K562 (cell line): ENCODE measurements around the gene LIMS2. TPM values are rescaled to one million over a fixed set of nuclear protein-coding genes. Genes with fewer than 3 reads are reported as not detected.
A peak's percentile ranks its signal among the peaks of the same experiment; 100 is the strongest.

ENCODE experiments used
- ATAC-seq: fragments of 200-7000 bp; cut with Tn5 transposase; 3 replicates; pipeline ENCODE4 v1.9.1; 2020; ENCODE audit warnings: moderate library complexity
- BruUV-seq: library from RNA; stranded (reverse); fragments of 400-500 nt; replicated peaks from 2 replicates; lab custom pipeline; 2021; lab: Mats Ljungman, UMichigan
- CTCF ChIA-PET: fragments of 300-600 bp; formaldehyde crosslinking; extraction: SDS; loops from one replicate; lab custom pipeline; 2021; ENCODE audit warnings: low intra/inter-chr PET ratio; lab: Yijun Ruan, JAX
- POLR2A ChIA-PET: fragments of 300-600, 350-650 bp; sonication (Branson Sonifier 250); formaldehyde crosslinking; extraction: SDS; loops from one replicate; lab custom pipeline; 2021; ENCODE audit warnings: antibody characterized with exemption, inconsistent platforms; lab: Yijun Ruan, JAX
- DNase-seq, 4 experiments: peaks; one replicate each; pipeline versions ENCODE4 v3.0.0 to v3.0.0-alpha.2; 2011 to 2018; ENCODE audit warnings: low spot score in 3 of 4, mixed read lengths in 3 of 4; ENCODE audit errors: extremely low read depth in 1 of 4
- FAIRE-seq: peaks from 2 replicates; lab custom pipeline; 2011; peaks lifted over from hg19 to GRCh38; lab: Jason Lieb, UNC
- H2AFZ ChIP-seq: 2 replicates; pipeline ENCODE4 v1.6.0; 2011; ENCODE audit warnings: low read depth, low read length, control low read depth, inconsistent platforms
- H3K27ac ChIP-seq: fragments of 200-600 bp; 3 replicates; pipeline ENCODE4 v1.8.0; 2011; ENCODE audit warnings: low read depth, mild to moderate bottlenecking, control low read depth, inconsistent platforms, low read length, moderate library complexity, mixed read lengths; ENCODE audit errors: extremely low read depth
- H3K27me3 ChIP-seq, 2 experiments: fragments of 300-600 bp in 1 of 2; 2 replicates in 1 of 2; 3 replicates in 1 of 2; pipeline versions ENCODE4 v1.6.0 to v1.8.0; 2011; ENCODE audit warnings: inconsistent platforms in 2 of 2, low read length in 2 of 2, mild to moderate bottlenecking in 1 of 2, mixed read lengths in 1 of 2, moderate library complexity in 1 of 2; ENCODE audit not compliant: control insufficient read depth in 2 of 2, insufficient read depth in 2 of 2
- H3K36me3 ChIP-seq: fragments of 300-600 bp; 3 replicates; pipeline ENCODE4 v1.8.0; 2011; ENCODE audit warnings: mild to moderate bottlenecking, low read length, inconsistent platforms; ENCODE audit not compliant: control insufficient read depth, insufficient read depth
- H3K4me1 ChIP-seq, 2 experiments: fragments of 200-600 bp in 1 of 2; replicated peaks in 1 of 2; 2 replicates in 1 of 2; 3 replicates in 1 of 2; pipeline versions ENCODE4 v1.5.1 to v1.8.0; 2011; ENCODE audit warnings: inconsistent platforms in 2 of 2, low read length in 2 of 2, mild to moderate bottlenecking in 1 of 2, mixed read lengths in 1 of 2, moderate library complexity in 1 of 2; ENCODE audit not compliant: control insufficient read depth in 2 of 2, insufficient read depth in 2 of 2
- H3K4me2 ChIP-seq: 2 replicates; pipeline ENCODE4 v1.6.1; 2011; ENCODE audit warnings: low read length, control low read depth, inconsistent platforms, mixed read lengths; ENCODE audit not compliant: insufficient read depth
- H3K4me3 ChIP-seq: fragments of 200-600 bp; sonication (generic), shearing (Covaris generic); 2 replicates; pipeline ENCODE4 v1.5.1; 2016; ENCODE audit warnings: control low read depth, inconsistent platforms
- H3K79me2 ChIP-seq: fragments of 200-600 bp; 3 replicates; pipeline ENCODE4 v1.8.0; 2011; ENCODE audit warnings: low read length, inconsistent platforms; ENCODE audit not compliant: control insufficient read depth, insufficient read depth
- H3K9ac ChIP-seq, 2 experiments: 2 replicates each; pipeline versions ENCODE4 v1.6.0 to v1.6.1; 2011; ENCODE audit warnings: low read depth in 2 of 2, low read length in 2 of 2, control low read depth in 1 of 2, inconsistent platforms in 1 of 2, mild to moderate bottlenecking in 1 of 2, mixed read lengths in 1 of 2; ENCODE audit not compliant: insufficient read depth in 1 of 2
- H3K9me1 ChIP-seq: one replicate; pipeline ENCODE4 v1.6.0; 2011; ENCODE audit warnings: inconsistent platforms, mild to moderate bottlenecking, low read length, moderate library complexity; ENCODE audit not compliant: control insufficient read depth, insufficient read depth
- H3K9me3 ChIP-seq: replicated peaks from 2 replicates; pipeline ENCODE4 v1.5.1; 2011; ENCODE audit warnings: low read depth, low read length, inconsistent platforms; ENCODE audit not compliant: control insufficient read depth, insufficient read depth
- H4K20me1 ChIP-seq: replicated peaks from 2 replicates; pipeline ENCODE4 v1.6.1; 2011; ENCODE audit warnings: low read length, inconsistent platforms, mixed read lengths; ENCODE audit not compliant: control insufficient read depth, insufficient read depth
- HEY1 ChIP-seq: fragments of 250-450 bp; sonication (Bioruptor Pico); IDR thresholded peaks from 2 replicates; pipeline ENCODE4 v1.5.0; 2020; ENCODE audit warnings: mild to moderate bottlenecking, moderate library complexity, borderline replicate concordance
- HOXB6 ChIP-seq: fragments of 250-450 bp; sonication (Bioruptor Pico); IDR thresholded peaks from 2 replicates; pipeline ENCODE4 v1.5.1; 2022; ENCODE audit warnings: mild to moderate bottlenecking, borderline replicate concordance
- KDM5B ChIP-seq: fragments of 200-600 bp; sonication (generic); IDR thresholded peaks from 2 replicates; pipeline ENCODE4 v1.6.1; 2012; ENCODE audit warnings: low read depth, mild to moderate bottlenecking, moderate library complexity, low read length, control low read depth, inconsistent platforms; ENCODE audit not compliant: insufficient replicate concordance
- KLF13 ChIP-seq: fragments of 450-650 bp; IDR thresholded peaks from 2 replicates; pipeline ENCODE4 v1.6.1; 2016; ENCODE audit warnings: missing genetic modification characterization, low read depth, mild to moderate bottlenecking, missing compliant biosample characterization, moderate library complexity, borderline replicate concordance
- LCOR ChIP-seq: sonication (generic); formaldehyde crosslinking; IDR thresholded peaks from 2 replicates; pipeline ENCODE4 v1.8.0; 2022; ENCODE audit warnings: mild to moderate bottlenecking, missing genetic modification reagents
- PML ChIP-seq: IDR thresholded peaks from 2 replicates; pipeline ENCODE4 v1.6.1; 2012; ENCODE audit warnings: low read length, inconsistent platforms
- RBM25 ChIP-seq: fragments of 200-400 bp; formaldehyde crosslinking; IDR thresholded peaks from 2 replicates; pipeline ENCODE4 v1.6.1; 2018; ENCODE audit warnings: low read length, low read depth, moderate library complexity; ENCODE audit not compliant: severe bottlenecking
- SIN3B ChIP-seq: fragments of 450-650 bp; IDR thresholded peaks from 2 replicates; pipeline ENCODE4 v1.6.1; 2017; ENCODE audit warnings: low read depth, mild to moderate bottlenecking, moderate library complexity
- SP2 ChIP-seq: IDR thresholded peaks from 2 replicates; pipeline ENCODE4 v1.6.1; 2011; ENCODE audit warnings: mild to moderate bottlenecking, low read depth, low read length, moderate library complexity; ENCODE audit not compliant: poor library complexity, severe bottlenecking; ENCODE audit errors: extremely low read depth
- TCF3 ChIP-seq: sonication (generic); formaldehyde crosslinking; IDR thresholded peaks from 2 replicates; pipeline ENCODE4 v1.4.0; 2020; ENCODE audit warnings: mild to moderate bottlenecking, missing genetic modification reagents
- ZFP1 ChIP-seq: fragments of 450-650 bp; formaldehyde crosslinking; IDR thresholded peaks from 2 replicates; pipeline ENCODE4 v1.4.0; 2020; ENCODE audit warnings: mild to moderate bottlenecking, mixed read lengths
- ZNF212 ChIP-seq: fragments of 450-650 bp; formaldehyde crosslinking; IDR thresholded peaks from 2 replicates; pipeline ENCODE4 v1.4.0; 2020; ENCODE audit warnings: mild to moderate bottlenecking
- ZNF384 ChIP-seq: IDR thresholded peaks from 2 replicates; pipeline ENCODE4 v1.6.1; 2012; ENCODE audit warnings: low read depth, low read length, improper control_type of control experiment
- ZNF444 ChIP-seq: fragments of 250-450 bp; sonication (Bioruptor Pico); IDR thresholded peaks from 2 replicates; pipeline ENCODE4 v1.4.0; 2020; ENCODE audit warnings: mild to moderate bottlenecking, moderate library complexity
- WGBS: fragments of 100-300 bp; shearing (Covaris generic); methylation state at CpG from one replicate; pipeline ENCODE4 v1.1.6; 2016; ENCODE audit warnings: low coverage, mixed read lengths; ENCODE audit not compliant: insufficient coverage; ENCODE audit errors: missing lambda C conversion rate; 5-methylcytosine and 5-hydroxymethylcytosine counted together
- in situ Hi-C: fragments of 300-500 bp; cut with MboI; formaldehyde crosslinking; loops from 4 replicates; pipeline ENCODE4 v1.15.0; 2018; ENCODE audit warnings: inconsistent platforms, mixed read lengths
- intact Hi-C: fragments of 100-400 bp; cut with micrococcal nuclease; formaldehyde crosslinking; loops from 2 replicates; pipeline ENCODE4 v1.14.2; 2022
- polyA plus RNA-seq, 8 experiments: library from polyadenylated mRNA; depleted of rRNA in 4 of 8; stranded (reverse) in 5 of 8; unstranded in 3 of 8; fragments of >200 nt; fragmentation: Nextera tagmentation in 2 of 8; fragmentation: Illumina TruSeq in 1 of 8; extraction: Ambion mirVana in 2 of 8; extraction: Trizol in 1 of 8; gene quantifications; 2 replicates each; pipeline versions ENCODE4 v1.2.1 to v1.2.3, GENCODE V29; 2011 to 2014; ENCODE audit warnings: inconsistent platforms in 1 of 8, missing spikeins in 1 of 8
- total RNA-seq, 7 experiments: library from RNA; depleted of rRNA in 6 of 7; stranded (reverse); fragments of >200 nt in 6 of 7; fragmentation: Illumina TruSeq in 2 of 7; extraction: Trizol in 2 of 7; gene quantifications; 2 replicates each; pipeline versions ENCODE4 v1.2.1 to v1.2.3, GENCODE V29; 2011 to 2021; ENCODE audit warnings: low replicate concordance in 1 of 7
- TF ChIP-seq, protein P1 (sequence below): fragments of 450-650 bp; formaldehyde crosslinking; IDR thresholded peaks from 2 replicates; pipeline ENCODE4 v1.4.0; 2022; ENCODE audit warnings: mild to moderate bottlenecking, moderate library complexity

LIMS2 gene
- total and polyA plus RNA-seq, 9 of the 15 experiments (the other 6 are each of a cell fraction or from before 2014, with no cell fraction given) = 0.04 to 0.22 TPM; not detected in 7

DNA sequence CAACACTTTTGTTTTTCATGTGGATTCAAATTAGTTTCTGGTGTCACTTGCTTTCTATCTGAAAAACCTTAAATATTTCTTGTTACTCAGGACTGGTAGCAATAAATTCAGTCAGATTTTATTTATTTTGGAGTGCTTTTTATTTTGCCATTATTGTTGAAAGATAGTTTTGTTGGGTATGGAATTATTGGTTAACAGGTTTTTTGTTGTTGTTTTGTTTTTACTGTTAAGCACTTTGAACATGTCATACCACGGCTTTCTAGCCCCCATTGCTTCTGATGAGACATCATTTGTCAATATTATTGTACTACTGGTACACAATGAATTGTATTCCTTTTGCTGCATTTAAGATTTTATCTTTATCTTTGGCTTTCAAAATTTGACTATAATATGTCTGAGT is 13.1 kb upstream of the LIMS2 start:
- no peak overlapping the region for H3K4me2 ChIP-seq
- H3K9me1 ChIP-seq = no peaks in the 10 kb centered on the region
- H3K27me3 ChIP-seq = peaks cover 9 to 13% of the 10 kb centered on the region in 2 experiments
- TF ChIP-seq ZFP1 = peak; percentile 75
- no peak for TF ChIP-seq PML
- H3K27ac ChIP-seq = no peak overlapping the region
- ATAC-seq (no peak), DNase-seq (peak in 1 of 4 experiments; percentile 2), FAIRE-seq (no peak)
- in situ Hi-C loops = no loop called here
- no peak overlapping the region for H2AFZ ChIP-seq
- H3K9me3 ChIP-seq = peaks cover 7% of the 10 kb centered on the region; the same call in 1 of the 2 replicates
- peaks cover 0 to 3% of the 10 kb centered on the region in 2 experiments; a peak in 2 of 5 replicates for H3K4me1 ChIP-seq
- no peak overlapping the region for H3K4me3 ChIP-seq
- POLR2A ChIA-PET = no interaction called here
- no peaks in the 10 kb centered on the region for H4K20me1 ChIP-seq
- CTCF ChIA-PET = no interaction called here
- intact Hi-C loops = no loop called here
- 7% methylated on average over 1 of the region's 1 CpG for WGBS
- no peaks in the 10 kb centered on the region for H3K36me3 ChIP-seq
- no TSS peak for BruUV-seq
- H3K79me2 ChIP-seq = no peaks in the 10 kb centered on the region
- H3K9ac ChIP-seq = no peak overlapping the region

DNA sequence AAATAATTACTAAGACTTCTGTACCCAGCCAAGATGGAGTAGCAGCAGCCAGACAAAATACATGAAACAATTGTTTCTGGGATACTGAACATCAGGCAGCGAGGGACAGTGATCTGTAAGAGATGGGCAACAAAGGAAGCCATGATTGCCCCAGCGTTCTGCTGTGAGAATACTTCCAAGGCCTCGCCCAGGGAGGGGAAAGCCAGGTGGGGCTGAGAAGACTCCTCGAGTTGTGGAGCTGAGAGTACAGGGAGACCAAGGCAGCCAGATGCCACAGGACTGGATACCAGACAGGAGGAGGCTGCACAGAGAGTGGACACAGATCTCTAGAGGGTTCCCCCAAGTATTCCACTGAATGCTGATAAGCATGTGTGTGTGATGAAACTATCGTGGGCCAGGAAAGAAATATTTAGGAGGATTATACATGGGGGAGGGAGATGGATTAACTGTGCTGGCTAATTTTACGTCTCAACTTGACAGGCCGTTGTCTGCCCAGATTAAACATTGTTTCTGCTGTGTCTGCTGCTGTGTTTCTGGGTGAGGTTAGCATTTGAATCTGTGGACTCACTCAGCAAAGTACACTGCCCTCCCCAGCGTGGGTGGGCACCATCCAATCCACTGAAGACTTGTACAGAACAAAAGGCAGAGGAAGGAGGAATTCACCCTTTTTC is 10.2 kb upstream of the LIMS2 start:
- Histone ChIP-seq H3K27ac (no peak overlapping the region), H3K27me3 (peaks cover 20 to 30% of the 10 kb centered on the region in 2 experiments), H3K9ac (0 out of 4 replicates have a peak overlapping the region, but pooled peaks of 1 of the 2 experiments have one; percentile 4), H3K36me3 (no peaks in the 10 kb centered on the region), H4K20me1 (no peaks in the 10 kb centered on the region), H3K4me2 (no peak overlapping the region; the same call in 1 of the 2 replicates), H3K9me1 (no peaks in the 10 kb centered on the region), H2AFZ (no peak overlapping the region), H3K4me3 (no peak overlapping the region), H3K9me3 (peaks cover 7% of the 10 kb centered on the region; the same call in 1 of the 2 replicates), H3K79me2 (no peaks in the 10 kb centered on the region), H3K4me1 (peaks cover 0 to 11% of the 10 kb centered on the region in 2 experiments; a peak in 3 of 5 replicates)
- 7% methylated on average over 8 of the region's 8 CpGs for WGBS
- intact Hi-C loops (no loop called here), in situ Hi-C loops (no loop called here)
- no TSS peak for BruUV-seq
- FAIRE-seq = no peak
- CTCF ChIA-PET = no interaction called here
- DNase-seq = peak in 1 of 4 experiments; percentile 3
- ATAC-seq = peak; percentile 25; the same call in 1 of the 3 replicates
- POLR2A ChIA-PET = no interaction called here
- TF ChIP-seq KLF13 (tag) = no peak
- TF ChIP-seq ZNF444 (CRISPR knock-in tag) = no peak
- TF ChIP-seq HOXB6 (CRISPR knock-in tag) = no peak
- no peak for TF ChIP-seq SP2
- no peak for TF ChIP-seq ZNF212
- no peak for TF ChIP-seq KDM5B
- no peak for TF ChIP-seq RBM25
- TF ChIP-seq LCOR (CRISPR knock-in tag) = no peak
- TF ChIP-seq, protein P1, sequence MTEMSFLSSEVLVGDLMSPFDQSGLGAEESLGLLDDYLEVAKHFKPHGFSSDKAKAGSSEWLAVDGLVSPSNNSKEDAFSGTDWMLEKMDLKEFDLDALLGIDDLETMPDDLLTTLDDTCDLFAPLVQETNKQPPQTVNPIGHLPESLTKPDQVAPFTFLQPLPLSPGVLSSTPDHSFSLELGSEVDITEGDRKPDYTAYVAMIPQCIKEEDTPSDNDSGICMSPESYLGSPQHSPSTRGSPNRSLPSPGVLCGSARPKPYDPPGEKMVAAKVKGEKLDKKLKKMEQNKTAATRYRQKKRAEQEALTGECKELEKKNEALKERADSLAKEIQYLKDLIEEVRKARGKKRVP (CRISPR knock-in tag) = no peak
- TF ChIP-seq HEY1 (CRISPR knock-in tag) = no peak
- TF ChIP-seq SIN3B = no peak
- TF ChIP-seq TCF3 = no peak
- TF ChIP-seq ZNF384 = no peak
